PC-9 (cell line): ENCODE data around the gene PGS1.

Source experiments
- CTCF ChIP-seq: fragments of 200-600 bp; sonication (generic); conservative IDR thresholded peaks from 2 replicates; pipeline ENCODE4 v1.6.1; 2017; ENCODE audit warnings: mixed run types, antibody characterized with exemption, mild to moderate bottlenecking, moderate library complexity
- EZH2 ChIP-seq: fragments of 200-600 bp; sonication (generic); IDR thresholded peaks from 2 replicates; pipeline ENCODE4 v1.8.0; 2017; ENCODE audit warnings: antibody characterized with exemption, low read depth

- TF ChIP-seq CTCF (no peak), EZH2 (no peak)
These were observed 12.8 kb upstream of the PGS1 start for GRCh38 chr17:78365561-78366108.
